Muscle layer of colon (tissue), 2 donors: Measurements from ENCODE around the gene CNGB1.

Experiments
- H3K27ac ChIP-seq: one replicate; pipeline ENCODE4 v1.7.0; 2013; ENCODE audit warnings: low read depth, mild to moderate bottlenecking, low read length, moderate library complexity
- H3K27me3 ChIP-seq, 2 donors: one replicate each; pipeline ENCODE4 v1.7.0; 2013; ENCODE audit warnings: low read length in 2 of 2, mild to moderate bottlenecking in 2 of 2; ENCODE audit not compliant: insufficient read depth in 2 of 2, control insufficient read depth in 1 of 2
- H3K36me3 ChIP-seq: one replicate; pipeline ENCODE4 v1.7.0; 2013; ENCODE audit warnings: mild to moderate bottlenecking, low read length; ENCODE audit not compliant: insufficient read depth
- H3K4me1 ChIP-seq: one replicate; pipeline ENCODE4 v1.7.0; 2013; ENCODE audit warnings: mild to moderate bottlenecking, low read length; ENCODE audit not compliant: insufficient read depth
- H3K4me3 ChIP-seq, 2 donors: one replicate each; pipeline ENCODE4 v1.7.0; 2013; ENCODE audit warnings: low read length in 2 of 2, low read depth in 1 of 2, mild to moderate bottlenecking in 1 of 2, moderate library complexity in 1 of 2
- H3K9ac ChIP-seq: one replicate; pipeline ENCODE4 v1.7.0; 2013; ENCODE audit warnings: low read length
- H3K9me3 ChIP-seq: one replicate; pipeline ENCODE4 v1.7.0; 2013; ENCODE audit warnings: mild to moderate bottlenecking, low read length
- donor health status: abdominal sarcoma.
- donor health status: Adenocarcinoma of cecum.

CNGB1 gene

GRCh38 chr16:57894390-57895080, 76.4 kb downstream of the CNGB1 start:
- H3K27me3 ChIP-seq = no peaks in the 10 kb centered on the region
- H3K27ac ChIP-seq = no peak overlapping the region
- no peaks in the 10 kb centered on the region for H3K4me1 ChIP-seq
- H3K9ac ChIP-seq = no peak overlapping the region
- no peaks in the 10 kb centered on the region for H3K9me3 ChIP-seq
- no peaks in the 10 kb centered on the region for H3K36me3 ChIP-seq
- H3K4me3 ChIP-seq = no peak overlapping the region

GRCh38 chr16:57893559-57894389, 77.2 kb downstream of the CNGB1 start:
- Histone ChIP-seq H3K36me3 (no peaks in the 10 kb centered on the region), H3K9me3 (no peaks in the 10 kb centered on the region), H3K27me3 (no peaks in the 10 kb centered on the region), H3K9ac (no peak overlapping the region), H3K27ac (peak overlapping the region; percentile 44), H3K4me1 (no peaks in the 10 kb centered on the region), H3K4me3 (no peak overlapping the region)

DNA sequence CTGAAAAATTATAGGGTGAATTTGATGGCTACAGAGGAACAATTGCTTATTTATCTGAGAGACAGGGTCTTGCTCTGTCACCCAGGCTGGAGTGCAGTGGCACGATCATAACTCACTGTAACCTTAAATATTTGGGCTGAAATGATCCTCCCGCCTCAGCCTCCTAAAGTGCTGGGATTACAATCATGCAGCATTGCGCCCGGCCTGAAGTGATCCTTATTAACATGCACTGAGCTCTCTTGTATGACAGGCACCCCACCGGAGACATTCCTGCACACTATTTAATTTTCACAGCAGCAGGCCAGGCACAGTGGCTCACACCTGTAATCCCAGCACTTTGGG, 77.7 kb downstream of the CNGB1 start:
- Histone ChIP-seq H3K36me3 (no peaks in the 10 kb centered on the region), H3K27ac (peak overlapping the region; percentile 44), H3K4me3 (no peak overlapping the region), H3K9me3 (no peaks in the 10 kb centered on the region), H3K4me1 (no peaks in the 10 kb centered on the region), H3K27me3 (no peaks in the 10 kb centered on the region), H3K9ac (no peak overlapping the region)

- no peak overlapping the region for H3K9ac ChIP-seq
- no peaks in the 10 kb centered on the region for H3K36me3 ChIP-seq
- H3K4me3 ChIP-seq = no peak overlapping the region
- H3K27ac ChIP-seq = no peak overlapping the region
- no peaks in the 10 kb centered on the region for H3K9me3 ChIP-seq
- H3K4me1 ChIP-seq = no peaks in the 10 kb centered on the region
- H3K27me3 ChIP-seq = no peaks in the 10 kb centered on the region
Observed at GRCh38 chr16:57892447-57893096, 78.4 kb downstream of the CNGB1 start.

DNA sequence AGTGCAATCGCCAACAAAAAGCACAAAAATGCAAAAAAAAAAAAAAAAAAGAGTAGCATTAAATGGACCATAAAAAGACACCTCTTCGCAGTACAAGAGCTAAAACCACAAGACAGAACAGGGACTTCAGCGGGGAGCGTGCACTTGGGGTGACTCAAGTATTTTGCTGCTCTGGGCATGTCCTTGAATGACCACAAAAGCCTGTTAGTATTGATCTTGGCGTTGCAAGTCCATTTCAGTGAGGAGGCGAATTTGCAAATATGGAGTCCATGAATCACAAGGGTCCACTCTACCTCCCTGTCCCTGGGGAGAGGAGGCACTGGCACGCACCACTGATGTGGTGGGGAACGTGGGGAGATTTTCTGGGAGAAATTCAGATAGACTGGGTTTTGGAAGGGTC, 78.9 kb downstream of the CNGB1 start:
- no peak overlapping the region for H3K4me3 ChIP-seq
- H3K4me1 ChIP-seq = no peaks in the 10 kb centered on the region
- no peaks in the 10 kb centered on the region for H3K36me3 ChIP-seq
- no peaks in the 10 kb centered on the region for H3K27me3 ChIP-seq
- no peaks in the 10 kb centered on the region for H3K9me3 ChIP-seq
- no peak overlapping the region for H3K9ac ChIP-seq
- no peak overlapping the region for H3K27ac ChIP-seq

DNA sequence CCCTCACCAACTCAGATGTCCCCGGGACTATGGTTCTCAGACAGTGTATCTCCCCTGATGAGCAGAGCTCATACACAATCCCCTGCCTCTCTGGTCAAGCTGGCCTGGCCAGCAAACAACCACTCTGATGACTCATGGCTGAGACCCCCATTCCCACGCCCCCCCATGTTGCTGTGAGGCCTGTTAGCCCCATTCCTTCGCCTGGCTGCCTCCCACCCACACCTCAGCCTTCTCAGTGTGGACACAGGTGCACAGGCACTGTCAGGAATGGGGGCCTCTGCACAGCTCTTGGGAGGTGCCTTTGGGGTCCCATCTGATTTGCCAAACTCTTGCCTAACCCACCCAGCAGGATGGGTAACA, 80.2 kb downstream of the CNGB1 start:
- H3K27ac ChIP-seq = no peak overlapping the region
- no peaks in the 10 kb centered on the region for H3K27me3 ChIP-seq
- H3K9ac ChIP-seq = no peak overlapping the region
- no peaks in the 10 kb centered on the region for H3K9me3 ChIP-seq
- no peaks in the 10 kb centered on the region for H3K36me3 ChIP-seq
- no peaks in the 10 kb centered on the region for H3K4me1 ChIP-seq
- no peak overlapping the region for H3K4me3 ChIP-seq

- Histone ChIP-seq H3K9ac (no peak overlapping the region), H3K9me3 (no peaks in the 10 kb centered on the region), H3K36me3 (no peaks in the 10 kb centered on the region), H3K4me3 (no peak overlapping the region), H3K27ac (no peak overlapping the region), H3K27me3 (peaks cover 0 to under 1% of the 10 kb centered on the region in 2 donors), H3K4me1 (no peaks in the 10 kb centered on the region)
Observed at GRCh38 chr16:57889960-57890751, 80.8 kb downstream of the CNGB1 start.

- no peak overlapping the region for H3K4me3 ChIP-seq
- no peak overlapping the region for H3K27ac ChIP-seq
- H3K4me1 ChIP-seq = no peaks in the 10 kb centered on the region
- H3K36me3 ChIP-seq = no peaks in the 10 kb centered on the region
- H3K9ac ChIP-seq = no peak overlapping the region
- no peaks in the 10 kb centered on the region for H3K9me3 ChIP-seq
- peaks cover 4 to 7% of the 10 kb centered on the region in 2 donors for H3K27me3 ChIP-seq
Observed at GRCh38 chr16:57889522-57889921, 81.4 kb downstream of the CNGB1 start.

DNA sequence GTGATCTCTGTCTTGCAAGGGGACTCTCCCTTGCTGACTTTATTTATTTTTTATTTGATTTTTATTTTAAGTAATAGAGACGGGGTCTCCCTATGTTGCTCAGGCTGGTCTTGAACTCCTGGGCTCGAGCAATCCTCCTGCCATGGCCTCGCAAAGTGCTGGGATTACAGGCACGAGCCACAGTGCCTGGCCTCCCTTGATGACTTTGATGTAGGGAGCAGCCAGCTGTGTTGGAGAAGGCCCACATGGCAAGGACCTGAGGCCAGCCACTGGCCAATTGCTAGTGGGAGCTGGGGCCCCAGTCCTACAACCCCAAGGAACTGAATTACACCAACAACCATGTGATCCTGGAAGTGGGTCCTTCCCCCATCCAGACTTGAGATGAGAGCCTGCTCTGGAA, 81.8 kb downstream of the CNGB1 start:
- Histone ChIP-seq H3K4me3 (no peak overlapping the region), H3K36me3 (no peaks in the 10 kb centered on the region), H3K9me3 (no peaks in the 10 kb centered on the region), H3K27me3 (peaks cover 9 to 11% of the 10 kb centered on the region in 2 donors), H3K27ac (no peak overlapping the region), H3K4me1 (no peaks in the 10 kb centered on the region), H3K9ac (no peak overlapping the region)

- peaks cover 17 to 21% of the 10 kb centered on the region in 2 donors for H3K27me3 ChIP-seq
- H3K9ac ChIP-seq = no peak overlapping the region
- H3K36me3 ChIP-seq = no peaks in the 10 kb centered on the region
- H3K27ac ChIP-seq = no peak overlapping the region
- H3K4me1 ChIP-seq = no peaks in the 10 kb centered on the region
- H3K9me3 ChIP-seq = no peaks in the 10 kb centered on the region
- H3K4me3 ChIP-seq = no peak overlapping the region
Observed at GRCh38 chr16:57888128-57888527, 82.8 kb downstream of the CNGB1 start.

GRCh38 chr16:57887711-57888110, 83.2 kb downstream of the CNGB1 start:
- H3K36me3 ChIP-seq = no peaks in the 10 kb centered on the region
- no peak overlapping the region for H3K4me3 ChIP-seq
- H3K9ac ChIP-seq = no peak overlapping the region
- peaks cover 21 to 25% of the 10 kb centered on the region in 2 donors for H3K27me3 ChIP-seq
- H3K27ac ChIP-seq = no peak overlapping the region
- no peaks in the 10 kb centered on the region for H3K9me3 ChIP-seq
- H3K4me1 ChIP-seq = no peaks in the 10 kb centered on the region
